A549 (cell line): Measurements from ENCODE around the gene MAD1L1. TPM values are rescaled to one million over a fixed set of nuclear protein-coding genes. Genes with fewer than 3 reads are reported as not detected.

Experiments used
- ATAC-seq, 2 experiments: fragments of 200-7000 bp in 1 of 2; fragments of >200 bp in 1 of 2; cut with Nextera tagmentation in 1 of 2; cut with Tn5 transposase in 1 of 2; 3 replicates each; pipeline versions ENCODE4 v1.8.0 to v1.9.1; 2018 to 2020; ENCODE audit warnings: mild to moderate bottlenecking in 1 of 2, moderate library complexity in 1 of 2
- CTCF ChIA-PET: fragments of 300-600 bp; sonication (Branson Sonifier 250); formaldehyde crosslinking; extraction: SDS; loops from one replicate; lab custom pipeline; 2021; ENCODE audit warnings: antibody characterized with exemption, inconsistent platforms; lab: Yijun Ruan, JAX
- POLR2A ChIA-PET: fragments of 350-600 bp; formaldehyde crosslinking; extraction: SDS; loops from one replicate; lab custom pipeline; 2021; ENCODE audit warnings: antibody characterized with exemption, inconsistent platforms; lab: Yijun Ruan, JAX
- DNase-seq, 2 experiments: peaks; one replicate each; pipeline versions ENCODE4 v3.0.0 to v3.0.0-alpha.2; 2011 to 2016; ENCODE audit warnings: low read depth in 1 of 2, low spot score in 1 of 2
- FAIRE-seq: peaks from 2 replicates; lab custom pipeline; 2011; peaks lifted over from hg19 to GRCh38; lab: Jason Lieb, UNC
- H3K27ac ChIP-seq, 2 experiments: fragments of >200 bp; sonication (Bioruptor Twin); formaldehyde crosslinking; 3 replicates each; pipeline ENCODE4 v1.5.1; 2016 to 2017
- H3K4me1 ChIP-seq: fragments of >200 bp; sonication (Bioruptor Twin); formaldehyde crosslinking; 3 replicates; pipeline ENCODE4 v1.6.1; 2016
- H3K4me2 ChIP-seq: fragments of >200 bp; sonication (Bioruptor Twin); formaldehyde crosslinking; 3 replicates; pipeline ENCODE4 v1.6.1; 2016
- H3K4me3 ChIP-seq: fragments of >200 bp; sonication (Bioruptor Twin); formaldehyde crosslinking; 3 replicates; pipeline ENCODE4 v1.5.1; 2016
- H3K9me3 ChIP-seq: fragments of >200 bp; sonication (Bioruptor Twin); formaldehyde crosslinking; 3 replicates; pipeline ENCODE4 v1.6.1; 2016
- CBX2 ChIP-seq: fragments of 200-600 bp; sonication (generic); IDR thresholded peaks from 2 replicates; pipeline ENCODE4 v1.6.1; 2016; ENCODE audit warnings: low read depth, mild to moderate bottlenecking, borderline replicate concordance
- EHMT2 ChIP-seq: fragments of 200-600 bp; sonication (generic); IDR thresholded peaks from 2 replicates; pipeline ENCODE4 v1.6.1; 2016; ENCODE audit warnings: antibody characterized with exemption, low read depth, mild to moderate bottlenecking, moderate library complexity
- EP300 ChIP-seq, 2 experiments: fragments of >200 bp; sonication (Bioruptor Twin); formaldehyde crosslinking; IDR thresholded peaks; 2 replicates in 1 of 2; 3 replicates in 1 of 2; pipeline ENCODE4 v1.6.1; 2016 to 2017
- GATA3 ChIP-seq: IDR thresholded peaks from 2 replicates; pipeline ENCODE4 v1.6.1; 2012; ENCODE audit warnings: borderline replicate concordance
- HEYL ChIP-seq: fragments of 250-450 bp; sonication (Bioruptor Pico); IDR thresholded peaks from 2 replicates; pipeline ENCODE4 v1.8.0; 2021; ENCODE audit warnings: mild to moderate bottlenecking, moderate library complexity
- HOXB5 ChIP-seq: fragments of 250-450 bp; sonication (Bioruptor Pico); IDR thresholded peaks from 2 replicates; pipeline ENCODE4 v1.5.0; 2020; ENCODE audit warnings: mild to moderate bottlenecking, moderate library complexity
- MAZ ChIP-seq: fragments of 150-350 bp; IDR thresholded peaks from 2 replicates; pipeline ENCODE4 v1.6.1; 2014; ENCODE audit warnings: antibody characterized with exemption, low read depth, low read length, borderline replicate concordance
- MYC ChIP-seq: IDR thresholded peaks from 2 replicates; pipeline ENCODE4 v1.6.1; 2012; ENCODE audit warnings: mild to moderate bottlenecking, inconsistent platforms, low read length, improper control_type of control experiment, borderline replicate concordance
- POLR2AphosphoS2 ChIP-seq: conservative IDR thresholded peaks from 2 replicates; pipeline ENCODE4 v1.6.1; 2012; ENCODE audit warnings: low read length, improper control_type of control experiment, inconsistent platforms
- RARB ChIP-seq: fragments of 250-450 bp; sonication (Bioruptor Pico); IDR thresholded peaks from 2 replicates; pipeline ENCODE4 v1.8.0; 2021; ENCODE audit warnings: mild to moderate bottlenecking, moderate library complexity
- RCOR1 ChIP-seq: fragments of 150-350 bp; IDR thresholded peaks from 2 replicates; pipeline ENCODE4 v1.6.1; 2014; ENCODE audit warnings: antibody characterized with exemption, low read length, low read depth
- SMC3 ChIP-seq: fragments of >200 bp; sonication (Bioruptor Twin); formaldehyde crosslinking; IDR thresholded peaks from 3 replicates; pipeline ENCODE4 v1.6.1; 2018; ENCODE audit warnings: inconsistent platforms
- TFCP2L1 ChIP-seq: fragments of 250-450 bp; sonication (Bioruptor Pico); IDR thresholded peaks from 2 replicates; pipeline ENCODE4 v1.5.0; 2021; ENCODE audit warnings: mild to moderate bottlenecking
- TP53 ChIP-seq: fragments of 250-450 bp; sonication (Bioruptor Pico); IDR thresholded peaks from 2 replicates; pipeline ENCODE4 v1.5.0; 2021; ENCODE audit warnings: mild to moderate bottlenecking, moderate library complexity
- ZC3H11A ChIP-seq: fragments of 450-650 bp; IDR thresholded peaks from 2 replicates; pipeline ENCODE4 v1.6.1; 2014; ENCODE audit warnings: antibody characterized with exemption, mild to moderate bottlenecking
- ZSCAN20 ChIP-seq: fragments of 250-450 bp; sonication (Bioruptor Pico); IDR thresholded peaks from 2 replicates; pipeline ENCODE4 v1.8.0; 2022; ENCODE audit warnings: mild to moderate bottlenecking, moderate library complexity
- WGBS: methylation state at CpG from one replicate; pipeline ENCODE4 v1.1.6; 2017; ENCODE audit errors: missing lambda C conversion rate; 5-methylcytosine and 5-hydroxymethylcytosine counted together
- polyA plus RNA-seq, 4 experiments: library from polyadenylated mRNA; depleted of rRNA in 3 of 4; stranded (reverse); fragments of >200 nt; fragmentation: RNase III in 1 of 4; extraction: RNeasy Plus Mini Kit Qiagen cat#74134 plus additional on column Dnase treatment in 1 of 4; gene quantifications; 2 replicates in 3 of 4; 3 replicates in 1 of 4; pipeline ENCODE4 v1.2.3, GENCODE V29; 2011 to 2017
- TF ChIP-seq, protein P1 (sequence below): fragments of 200-600 bp; sonication (generic); IDR thresholded peaks from 2 replicates; pipeline ENCODE4 v1.6.1; 2016; ENCODE audit warnings: antibody characterized with exemption, mild to moderate bottlenecking, moderate library complexity
- TF ChIP-seq, protein P2 (sequence below): fragments of 450-650 bp; IDR thresholded peaks from 2 replicates; pipeline ENCODE4 v1.6.1; 2014; ENCODE audit warnings: antibody characterized with exemption
- TF ChIP-seq, protein P3 (sequence below): fragments of >200 bp; sonication (Bioruptor Twin); formaldehyde crosslinking; IDR thresholded peaks from 3 replicates; pipeline ENCODE4 v1.5.1; 2016
- TF ChIP-seq, protein P4 (sequence below): fragments of 250-450 bp; sonication (Bioruptor Pico); IDR thresholded peaks from 2 replicates; pipeline ENCODE4 v1.5.0; 2021; ENCODE audit warnings: mild to moderate bottlenecking, moderate library complexity, borderline replicate concordance
- TF ChIP-seq, protein P5 (sequence below): IDR thresholded peaks from 2 replicates; pipeline ENCODE4 v1.6.1; 2012
- TF ChIP-seq, protein P6 (sequence below): IDR thresholded peaks from 2 replicates; pipeline ENCODE4 v1.6.1; 2012; ENCODE audit warnings: low read depth, borderline replicate concordance

The MAD1L1 gene
- polyA plus RNA-seq, 2 of the 4 experiments (the other 2 are of a cell fraction) = 13.6 to 16.6 TPM

DNA sequence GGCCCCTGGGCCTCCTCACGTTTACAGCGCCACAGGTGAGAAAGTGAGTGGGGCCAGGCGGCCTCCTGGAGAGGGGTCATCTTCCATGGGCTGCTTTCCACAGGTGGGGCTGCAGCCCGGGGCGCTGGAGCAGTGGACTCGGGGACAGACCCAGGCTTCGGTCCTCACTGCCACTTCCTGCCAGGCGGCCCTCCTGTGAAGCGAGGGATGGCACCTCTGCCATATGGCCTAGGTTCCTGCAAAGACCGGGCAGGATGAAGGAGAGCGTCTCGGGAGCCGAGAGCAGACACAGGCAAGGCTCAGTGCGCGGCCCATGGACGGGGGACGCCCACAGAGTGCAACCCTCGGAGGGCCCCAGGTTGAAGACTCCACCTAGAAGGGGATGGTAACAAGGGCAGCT lies 106.8 kb downstream of the MAD1L1 start:
- ChIA-PET POLR2A (no interaction called here), CTCF (interaction anchor here (1.0 kb wide), 1 partner anchor 26 kb away, joined by 3 read pairs; no protein-coding TSS in a partner anchor)
- TF ChIP-seq EHMT2 (no peak), RCOR1 (no peak), ZSCAN20 (CRISPR knock-in tag) (no peak), POLR2AphosphoS2 (no peak), ZC3H11A (no peak), SMC3 (no peak), MAZ (no peak), HOXB5 (no peak), TFCP2L1 (CRISPR knock-in tag) (no peak), TP53 (CRISPR knock-in tag) (no peak), RARB (CRISPR knock-in tag) (no peak), GATA3 (no peak), HEYL (CRISPR knock-in tag) (no peak), CBX2 (no peak)
- TF ChIP-seq, protein P1, sequence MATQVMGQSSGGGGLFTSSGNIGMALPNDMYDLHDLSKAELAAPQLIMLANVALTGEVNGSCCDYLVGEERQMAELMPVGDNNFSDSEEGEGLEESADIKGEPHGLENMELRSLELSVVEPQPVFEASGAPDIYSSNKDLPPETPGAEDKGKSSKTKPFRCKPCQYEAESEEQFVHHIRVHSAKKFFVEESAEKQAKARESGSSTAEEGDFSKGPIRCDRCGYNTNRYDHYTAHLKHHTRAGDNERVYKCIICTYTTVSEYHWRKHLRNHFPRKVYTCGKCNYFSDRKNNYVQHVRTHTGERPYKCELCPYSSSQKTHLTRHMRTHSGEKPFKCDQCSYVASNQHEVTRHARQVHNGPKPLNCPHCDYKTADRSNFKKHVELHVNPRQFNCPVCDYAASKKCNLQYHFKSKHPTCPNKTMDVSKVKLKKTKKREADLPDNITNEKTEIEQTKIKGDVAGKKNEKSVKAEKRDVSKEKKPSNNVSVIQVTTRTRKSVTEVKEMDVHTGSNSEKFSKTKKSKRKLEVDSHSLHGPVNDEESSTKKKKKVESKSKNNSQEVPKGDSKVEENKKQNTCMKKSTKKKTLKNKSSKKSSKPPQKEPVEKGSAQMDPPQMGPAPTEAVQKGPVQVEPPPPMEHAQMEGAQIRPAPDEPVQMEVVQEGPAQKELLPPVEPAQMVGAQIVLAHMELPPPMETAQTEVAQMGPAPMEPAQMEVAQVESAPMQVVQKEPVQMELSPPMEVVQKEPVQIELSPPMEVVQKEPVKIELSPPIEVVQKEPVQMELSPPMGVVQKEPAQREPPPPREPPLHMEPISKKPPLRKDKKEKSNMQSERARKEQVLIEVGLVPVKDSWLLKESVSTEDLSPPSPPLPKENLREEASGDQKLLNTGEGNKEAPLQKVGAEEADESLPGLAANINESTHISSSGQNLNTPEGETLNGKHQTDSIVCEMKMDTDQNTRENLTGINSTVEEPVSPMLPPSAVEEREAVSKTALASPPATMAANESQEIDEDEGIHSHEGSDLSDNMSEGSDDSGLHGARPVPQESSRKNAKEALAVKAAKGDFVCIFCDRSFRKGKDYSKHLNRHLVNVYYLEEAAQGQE = no peak
- TF ChIP-seq, protein P2, sequence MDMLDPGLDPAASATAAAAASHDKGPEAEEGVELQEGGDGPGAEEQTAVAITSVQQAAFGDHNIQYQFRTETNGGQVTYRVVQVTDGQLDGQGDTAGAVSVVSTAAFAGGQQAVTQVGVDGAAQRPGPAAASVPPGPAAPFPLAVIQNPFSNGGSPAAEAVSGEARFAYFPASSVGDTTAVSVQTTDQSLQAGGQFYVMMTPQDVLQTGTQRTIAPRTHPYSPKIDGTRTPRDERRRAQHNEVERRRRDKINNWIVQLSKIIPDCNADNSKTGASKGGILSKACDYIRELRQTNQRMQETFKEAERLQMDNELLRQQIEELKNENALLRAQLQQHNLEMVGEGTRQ = no peak
- TF ChIP-seq, protein P3, sequence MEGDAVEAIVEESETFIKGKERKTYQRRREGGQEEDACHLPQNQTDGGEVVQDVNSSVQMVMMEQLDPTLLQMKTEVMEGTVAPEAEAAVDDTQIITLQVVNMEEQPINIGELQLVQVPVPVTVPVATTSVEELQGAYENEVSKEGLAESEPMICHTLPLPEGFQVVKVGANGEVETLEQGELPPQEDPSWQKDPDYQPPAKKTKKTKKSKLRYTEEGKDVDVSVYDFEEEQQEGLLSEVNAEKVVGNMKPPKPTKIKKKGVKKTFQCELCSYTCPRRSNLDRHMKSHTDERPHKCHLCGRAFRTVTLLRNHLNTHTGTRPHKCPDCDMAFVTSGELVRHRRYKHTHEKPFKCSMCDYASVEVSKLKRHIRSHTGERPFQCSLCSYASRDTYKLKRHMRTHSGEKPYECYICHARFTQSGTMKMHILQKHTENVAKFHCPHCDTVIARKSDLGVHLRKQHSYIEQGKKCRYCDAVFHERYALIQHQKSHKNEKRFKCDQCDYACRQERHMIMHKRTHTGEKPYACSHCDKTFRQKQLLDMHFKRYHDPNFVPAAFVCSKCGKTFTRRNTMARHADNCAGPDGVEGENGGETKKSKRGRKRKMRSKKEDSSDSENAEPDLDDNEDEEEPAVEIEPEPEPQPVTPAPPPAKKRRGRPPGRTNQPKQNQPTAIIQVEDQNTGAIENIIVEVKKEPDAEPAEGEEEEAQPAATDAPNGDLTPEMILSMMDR = no peak
- TF ChIP-seq, protein P4, sequence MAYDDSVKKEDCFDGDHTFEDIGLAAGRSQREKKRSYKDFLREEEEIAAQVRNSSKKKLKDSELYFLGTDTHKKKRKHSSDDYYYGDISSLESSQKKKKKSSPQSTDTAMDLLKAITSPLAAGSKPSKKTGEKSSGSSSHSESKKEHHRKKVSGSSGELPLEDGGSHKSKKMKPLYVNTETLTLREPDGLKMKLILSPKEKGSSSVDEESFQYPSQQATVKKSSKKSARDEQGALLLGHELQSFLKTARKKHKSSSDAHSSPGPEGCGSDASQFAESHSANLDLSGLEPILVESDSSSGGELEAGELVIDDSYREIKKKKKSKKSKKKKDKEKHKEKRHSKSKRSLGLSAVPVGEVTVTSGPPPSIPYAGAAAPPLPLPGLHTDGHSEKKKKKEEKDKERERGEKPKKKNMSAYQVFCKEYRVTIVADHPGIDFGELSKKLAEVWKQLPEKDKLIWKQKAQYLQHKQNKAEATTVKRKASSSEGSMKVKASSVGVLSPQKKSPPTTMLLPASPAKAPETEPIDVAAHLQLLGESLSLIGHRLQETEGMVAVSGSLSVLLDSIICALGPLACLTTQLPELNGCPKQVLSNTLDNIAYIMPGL (CRISPR knock-in tag) = no peak
- WGBS = 89% methylated on average over 18 of the region's 18 CpGs
- FAIRE-seq = no peak
- H3K4me2 ChIP-seq = no peak overlapping the region
- no peak overlapping the region for H3K4me3 ChIP-seq
- DNase-seq = no peak
- H3K9me3 ChIP-seq = no peaks in the 10 kb centered on the region
- ATAC-seq = no peak
- no peak overlapping the region for H3K27ac ChIP-seq
- no peaks in the 10 kb centered on the region for H3K4me1 ChIP-seq

DNA sequence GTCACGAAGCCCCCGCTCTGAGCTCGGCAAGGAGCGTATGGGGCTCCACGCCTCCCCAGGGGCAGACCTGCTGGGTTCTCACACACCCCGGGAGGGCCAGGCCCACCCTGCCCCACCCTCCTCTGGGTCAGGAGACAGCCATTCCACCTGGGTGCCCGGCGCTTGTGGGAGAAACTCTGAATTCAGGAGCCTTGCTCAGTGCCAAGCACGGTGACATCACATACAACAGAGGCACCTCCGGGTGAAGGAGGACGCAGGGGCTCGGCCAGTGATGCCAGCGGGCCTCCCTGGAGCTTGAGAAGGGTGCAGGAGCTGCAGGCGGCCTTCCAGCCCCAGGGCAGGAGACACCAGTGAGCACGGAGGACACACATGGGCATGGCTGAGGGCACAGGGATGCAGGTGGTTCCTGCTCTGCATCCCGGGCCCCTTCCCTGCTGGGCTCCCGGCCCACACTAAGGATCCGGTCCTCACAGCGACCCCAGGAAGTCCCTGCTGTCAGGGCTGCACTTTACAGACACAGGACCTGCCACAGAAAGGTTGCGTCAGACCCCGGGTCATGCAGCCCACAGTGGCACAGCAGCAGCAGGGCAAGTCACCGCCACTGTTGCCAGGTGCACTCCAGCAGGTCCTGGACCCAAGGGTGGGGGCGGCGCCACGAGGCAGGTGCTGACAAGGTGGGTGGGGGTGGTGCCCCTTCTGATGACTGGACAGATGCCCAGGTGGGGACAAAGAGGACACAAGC lies 108.0 kb downstream of the MAD1L1 start:
- no peaks in the 10 kb centered on the region for H3K4me1 ChIP-seq
- DNase-seq (no peak), ATAC-seq (no peak), FAIRE-seq (no peak)
- ChIA-PET CTCF (no interaction called here), POLR2A (no interaction called here)
- TF ChIP-seq MYC = no peak
- TF ChIP-seq ZC3H11A = no peak
- no peak for TF ChIP-seq POLR2AphosphoS2
- TF ChIP-seq, protein P5, sequence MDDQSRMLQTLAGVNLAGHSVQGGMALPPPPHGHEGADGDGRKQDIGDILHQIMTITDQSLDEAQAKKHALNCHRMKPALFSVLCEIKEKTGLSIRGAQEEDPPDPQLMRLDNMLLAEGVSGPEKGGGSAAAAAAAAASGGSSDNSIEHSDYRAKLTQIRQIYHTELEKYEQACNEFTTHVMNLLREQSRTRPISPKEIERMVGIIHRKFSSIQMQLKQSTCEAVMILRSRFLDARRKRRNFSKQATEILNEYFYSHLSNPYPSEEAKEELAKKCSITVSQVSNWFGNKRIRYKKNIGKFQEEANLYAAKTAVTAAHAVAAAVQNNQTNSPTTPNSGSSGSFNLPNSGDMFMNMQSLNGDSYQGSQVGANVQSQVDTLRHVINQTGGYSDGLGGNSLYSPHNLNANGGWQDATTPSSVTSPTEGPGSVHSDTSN = no peak
- TF ChIP-seq EP300 (IDR thresholded peaks at IDR 0.05) = no peak
- TF ChIP-seq, protein P6, sequence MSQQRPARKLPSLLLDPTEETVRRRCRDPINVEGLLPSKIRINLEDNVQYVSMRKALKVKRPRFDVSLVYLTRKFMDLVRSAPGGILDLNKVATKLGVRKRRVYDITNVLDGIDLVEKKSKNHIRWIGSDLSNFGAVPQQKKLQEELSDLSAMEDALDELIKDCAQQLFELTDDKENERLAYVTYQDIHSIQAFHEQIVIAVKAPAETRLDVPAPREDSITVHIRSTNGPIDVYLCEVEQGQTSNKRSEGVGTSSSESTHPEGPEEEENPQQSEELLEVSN = no peak
- no peaks in the 10 kb centered on the region for H3K9me3 ChIP-seq
- H3K4me3 ChIP-seq = no peak overlapping the region
- H3K4me2 ChIP-seq = no peak overlapping the region
- 95% methylated on average over 17 of the region's 25 CpGs for WGBS
- no peak overlapping the region for H3K27ac ChIP-seq
